Mesodermal cell (in vitro differentiated cells): Measurements from ENCODE around the gene WDR3.

Source experiments
- H3K27ac ChIP-seq: 2 replicates; pipeline ENCODE4 v1.7.0; 2013; ENCODE audit warnings: mild to moderate bottlenecking, low read depth, low read length, moderate library complexity; ENCODE audit not compliant: severe bottlenecking
- H3K36me3 ChIP-seq: 2 replicates; pipeline ENCODE4 v1.7.1; 2013; ENCODE audit warnings: mild to moderate bottlenecking, low read length, moderate library complexity; ENCODE audit not compliant: control insufficient read depth, insufficient read depth
- H3K4me1 ChIP-seq: one replicate; pipeline ENCODE4 v1.7.1; 2013; ENCODE audit warnings: mild to moderate bottlenecking, low read length; ENCODE audit not compliant: insufficient read depth, control insufficient read depth, poor library complexity, severe bottlenecking
- H3K4me3 ChIP-seq: 2 replicates; pipeline ENCODE4 v1.7.0; 2013; ENCODE audit warnings: low read length, control low read depth, mild to moderate bottlenecking; ENCODE audit not compliant: insufficient read depth, poor library complexity, severe bottlenecking; ENCODE audit errors: extremely low read depth
- H3K9me3 ChIP-seq: 2 replicates; pipeline ENCODE4 v1.7.1; 2013; ENCODE audit warnings: mild to moderate bottlenecking, low read length, moderate library complexity; ENCODE audit not compliant: control insufficient read depth
- WGBS, 2 experiments: methylation state at CpG; one replicate each; pipeline ENCODE4 v1.1.5; 2013; ENCODE audit warnings: missing lambda C conversion rate in 2 of 2; ENCODE audit not compliant: insufficient coverage in 2 of 2; 5-methylcytosine and 5-hydroxymethylcytosine counted together

Gene WDR3

GRCh38 chr1:117985973-117986372, 56.4 kb downstream of the WDR3 start:
- H3K36me3 ChIP-seq: no peaks in the 10 kb centered on the region
- WGBS, 2 experiments: 80 to 93% methylated on average over 3 of the region's 3 CpGs
- no peak overlapping the region for H3K4me3 ChIP-seq
- H3K27ac ChIP-seq: no peak overlapping the region
- no peaks in the 10 kb centered on the region for H3K9me3 ChIP-seq
- H3K4me1 ChIP-seq: no peaks in the 10 kb centered on the region

- Histone ChIP-seq H3K4me3 (no peak overlapping the region), H3K27ac (no peak overlapping the region), H3K4me1 (no peaks in the 10 kb centered on the region), H3K9me3 (no peaks in the 10 kb centered on the region), H3K36me3 (no peaks in the 10 kb centered on the region)
- 76 to 87% methylated on average over 4 to 5 of the region's 5 CpGs for WGBS, 2 experiments
Observed at GRCh38 chr1:118004312-118004711, 74.8 kb downstream of the WDR3 start.

GRCh38 chr1:118007391-118007790, 77.9 kb downstream of the WDR3 start:
- H3K4me1 ChIP-seq: no peaks in the 10 kb centered on the region
- WGBS, 2 experiments: no CpG with 5 or more reads among the region's 2 CpGs
- no peak overlapping the region for H3K27ac ChIP-seq
- H3K4me3 ChIP-seq: no peak overlapping the region
- H3K9me3 ChIP-seq: no peaks in the 10 kb centered on the region
- no peaks in the 10 kb centered on the region for H3K36me3 ChIP-seq

- 92 to 93% methylated on average over 5 to 6 of the region's 7 CpGs for WGBS, 2 experiments
- Histone ChIP-seq H3K4me1 (no peaks in the 10 kb centered on the region), H3K27ac (no peak overlapping the region), H3K4me3 (no peak overlapping the region), H3K36me3 (no peaks in the 10 kb centered on the region), H3K9me3 (no peaks in the 10 kb centered on the region)
Observed at GRCh38 chr1:118008011-118008410, 78.5 kb downstream of the WDR3 start.

- H3K4me3 ChIP-seq: no peak overlapping the region
- whole genome bisulfite sequencing, 2 experiments: 95% methylated on average over 5 to 6 of the region's 6 CpGs
Observed at GRCh38 chr1:118012515-118013124, 83.1 kb downstream of the WDR3 start.

GRCh38 chr1:118013336-118013735, 83.8 kb downstream of the WDR3 start:
- Histone ChIP-seq H3K36me3 (no peaks in the 10 kb centered on the region), H3K9me3 (no peaks in the 10 kb centered on the region), H3K4me1 (no peaks in the 10 kb centered on the region), H3K4me3 (no peak overlapping the region), H3K27ac (no peak overlapping the region)
- 87 to 96% methylated on average over 2 to 3 of the region's 6 CpGs for WGBS, 2 experiments

More at GRCh38 chr1:118012515-118013124, 83.1 kb downstream of the WDR3 start:
- Histone ChIP-seq H3K9me3 (no peaks in the 10 kb centered on the region), H3K27ac (no peak overlapping the region), H3K36me3 (no peaks in the 10 kb centered on the region), H3K4me1 (no peaks in the 10 kb centered on the region)

GRCh38 chr1:118013938-118014337, 84.4 kb downstream of the WDR3 start:
- H3K4me3 ChIP-seq: no peak overlapping the region
- H3K9me3 ChIP-seq: no peaks in the 10 kb centered on the region

More at GRCh38 chr1:118013938-118014337, 84.4 kb downstream of the WDR3 start:
- no peak overlapping the region for H3K27ac ChIP-seq
- H3K4me1 ChIP-seq: no peaks in the 10 kb centered on the region
- H3K36me3 ChIP-seq: no peaks in the 10 kb centered on the region
